Measurements from ENCODE around the gene PTCSC3. TPM values are rescaled to one million over a fixed set of nuclear protein-coding genes. Genes with fewer than 3 reads are reported as not detected.

Gene PTCSC3
- total RNA-seq (not detected), polyA plus RNA-seq (not detected)
- long read RNA-seq, donor 1, result 0 reads
- long read RNA-seq, donor 2, result 0 reads
- long read RNA-seq, donor 3, result 0 reads

- Histone ChIP-seq H3K9me3 (no peaks in the 10 kb centered on the region), H3K27ac (no peak within 1 kb of the TSS), H3K4me3 (no peak within 1 kb of the TSS), H3K4me1 (no peaks in the 10 kb centered on the region), H3K27me3 (peaks cover 0 to 6% (median 0%) of the 10 kb centered on the region in 7 donors), H3K36me3 (no peaks in the 10 kb centered on the region)
- no peak for DNase-seq
- ATAC-seq, result no peak
- 88 to 89% methylated on average over 4 of the region's 4 CpGs for WGBS, 2 donors
- intact Hi-C loops (cut with DNase I), result no loop called here
- TF ChIP-seq, protein P1, sequence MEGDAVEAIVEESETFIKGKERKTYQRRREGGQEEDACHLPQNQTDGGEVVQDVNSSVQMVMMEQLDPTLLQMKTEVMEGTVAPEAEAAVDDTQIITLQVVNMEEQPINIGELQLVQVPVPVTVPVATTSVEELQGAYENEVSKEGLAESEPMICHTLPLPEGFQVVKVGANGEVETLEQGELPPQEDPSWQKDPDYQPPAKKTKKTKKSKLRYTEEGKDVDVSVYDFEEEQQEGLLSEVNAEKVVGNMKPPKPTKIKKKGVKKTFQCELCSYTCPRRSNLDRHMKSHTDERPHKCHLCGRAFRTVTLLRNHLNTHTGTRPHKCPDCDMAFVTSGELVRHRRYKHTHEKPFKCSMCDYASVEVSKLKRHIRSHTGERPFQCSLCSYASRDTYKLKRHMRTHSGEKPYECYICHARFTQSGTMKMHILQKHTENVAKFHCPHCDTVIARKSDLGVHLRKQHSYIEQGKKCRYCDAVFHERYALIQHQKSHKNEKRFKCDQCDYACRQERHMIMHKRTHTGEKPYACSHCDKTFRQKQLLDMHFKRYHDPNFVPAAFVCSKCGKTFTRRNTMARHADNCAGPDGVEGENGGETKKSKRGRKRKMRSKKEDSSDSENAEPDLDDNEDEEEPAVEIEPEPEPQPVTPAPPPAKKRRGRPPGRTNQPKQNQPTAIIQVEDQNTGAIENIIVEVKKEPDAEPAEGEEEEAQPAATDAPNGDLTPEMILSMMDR (IDR thresholded peaks at IDR 0.05), result no peak
These were observed at the start of gene PTCSC3 for GRCh38 chr14:36176524-36176923. PTCSC3 (minus strand) TSS chr14:36176722.

DNA sequence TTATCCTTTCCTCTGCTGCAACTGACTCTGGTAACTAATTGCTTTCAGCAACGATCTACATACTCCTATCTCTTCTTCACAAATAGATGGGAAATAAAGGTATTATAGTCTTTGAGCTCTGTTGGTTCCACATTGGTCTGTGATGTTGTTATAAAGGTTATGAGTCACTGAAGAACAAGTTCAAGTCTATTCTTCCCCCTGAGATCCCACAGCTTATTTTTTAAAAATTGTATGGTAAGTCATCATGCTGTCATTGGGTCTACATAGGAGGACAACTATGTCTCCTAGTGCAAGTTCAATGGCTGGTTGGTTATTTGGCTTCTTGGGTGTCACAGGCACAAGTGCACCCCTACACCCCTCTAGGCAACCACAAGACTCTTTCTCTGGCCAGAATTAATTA, 49.6 kb upstream of the PTCSC3 start:
- WGBS, 2 donors, result 49 to 73% methylated on average over 1 of the region's 1 CpG
- Histone ChIP-seq H3K27me3 (peaks cover 0 to 11% (median 0%) of the 10 kb centered on the region in 7 donors), H3K9me3 (no peaks in the 10 kb centered on the region), H3K36me3 (no peaks in the 10 kb centered on the region), H3K27ac (no peak overlapping the region), H3K4me1 (no peaks in the 10 kb centered on the region), H3K4me3 (no peak overlapping the region)
- intact Hi-C loops (cut with DNase I), result loop anchor here in 1 of 10 donors (10.0 kb wide), 1 partner anchor 149 kb away; no protein-coding TSS in a partner anchor
- TF ChIP-seq, protein P1 (IDR thresholded peaks at IDR 0.05), result no peak
- ATAC-seq (no peak), DNase-seq (no peak)

DNA sequence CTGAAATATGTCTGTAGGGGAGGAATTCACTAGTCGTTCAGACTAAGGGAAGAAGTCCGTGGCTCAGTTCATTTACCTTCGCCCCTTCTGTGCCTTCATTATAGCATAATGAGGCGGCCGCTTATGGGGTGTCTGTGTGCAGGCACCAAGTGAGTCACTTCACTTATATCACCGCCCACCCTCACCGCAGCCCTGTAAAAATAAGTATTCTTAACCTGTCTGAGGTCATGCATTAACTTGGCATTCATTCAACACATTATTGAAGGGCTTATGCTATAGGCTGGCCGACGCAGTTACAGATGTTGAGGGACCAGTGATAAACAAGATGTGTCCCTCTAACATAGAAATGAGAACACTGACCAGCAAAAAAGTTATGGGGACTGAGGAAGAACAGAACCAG, 47.7 kb upstream of the PTCSC3 start:
- DNase-seq (no peak), ATAC-seq (no peak)
- intact Hi-C loops (cut with DNase I), result loop anchor here in 1 of 10 donors (10.0 kb wide), 1 partner anchor 151 kb away; no protein-coding TSS in a partner anchor
- Histone ChIP-seq H3K27me3 (peaks cover 0 to 11% (median 0%) of the 10 kb centered on the region in 7 donors), H3K9me3 (no peaks in the 10 kb centered on the region), H3K4me3 (no peak overlapping the region), H3K27ac (no peak overlapping the region), H3K4me1 (no peaks in the 10 kb centered on the region), H3K36me3 (no peaks in the 10 kb centered on the region)
- 76 to 83% methylated on average over 9 of the region's 9 CpGs for WGBS, 2 donors
- TF ChIP-seq, protein P1 (IDR thresholded peaks at IDR 0.05), result no peak

DNA sequence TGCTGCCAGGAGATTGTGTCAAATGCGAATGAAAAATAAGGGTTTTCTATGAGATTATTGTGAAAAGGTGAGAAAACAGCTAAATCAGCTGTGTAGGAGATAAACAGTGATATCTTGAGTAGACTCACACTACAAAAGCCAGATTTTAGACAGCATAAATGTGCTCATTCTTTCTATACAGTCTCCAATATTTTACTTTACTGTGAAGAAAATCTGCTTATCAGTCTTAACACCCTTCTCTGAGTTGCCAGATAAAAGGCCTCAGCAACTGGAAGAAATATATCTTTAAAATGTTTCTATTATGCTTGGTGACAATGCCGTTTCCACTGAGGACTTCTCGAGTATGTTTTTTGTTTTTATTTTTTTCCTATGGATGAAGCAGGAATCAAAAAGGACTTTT, 47.0 kb upstream of the PTCSC3 start:
- no peak for ATAC-seq

More for the DNA sequence above, 47.0 kb upstream of the PTCSC3 start:
- H3K27me3 ChIP-seq, result peaks cover 0 to 11% (median 0%) of the 10 kb centered on the region in 7 donors
- no peaks in the 10 kb centered on the region for H3K36me3 ChIP-seq
- TF ChIP-seq, protein P1 (IDR thresholded peaks at IDR 0.05), result no peak
- H3K9me3 ChIP-seq, result no peaks in the 10 kb centered on the region
- no peak for DNase-seq
- WGBS, 2 donors, result 47 to 55% methylated on average over 3 of the region's 3 CpGs
- no peak overlapping the region for H3K27ac ChIP-seq
- intact Hi-C loops (cut with DNase I), result loop anchor here in 1 of 10 donors (10.0 kb wide), 1 partner anchor 151 kb away; no protein-coding TSS in a partner anchor
- no peak overlapping the region for H3K4me3 ChIP-seq
- no peaks in the 10 kb centered on the region for H3K4me1 ChIP-seq

All from heart right ventricle (tissue), 16 donors.